GM12878 (cell line): Measurements from ENCODE around the gene KITLG.

Experiments
- ATF3 ChIP-seq: IDR thresholded peaks from 2 replicates; pipeline ENCODE4 v1.6.1; 2011; ENCODE audit warnings: low read depth, mild to moderate bottlenecking, low read length, moderate library complexity, borderline replicate concordance; ENCODE audit errors: extremely low read depth
- BMI1 ChIP-seq: fragments of 450-650 bp; IDR thresholded peaks from 2 replicates; pipeline ENCODE4 v1.6.1; 2016; ENCODE audit warnings: mild to moderate bottlenecking, moderate library complexity, borderline replicate concordance
- CTCF ChIP-seq, 3 experiments: IDR thresholded peaks in 2 of 3; conservative IDR thresholded peaks in 1 of 3; 2 replicates each; pipeline ENCODE4 v1.5.1; 2011; ENCODE audit warnings: low read depth in 3 of 3, low read length in 3 of 3, mild to moderate bottlenecking in 3 of 3, control low read depth in 2 of 3, moderate library complexity in 2 of 3, inconsistent platforms in 1 of 3, mixed read lengths in 1 of 3; ENCODE audit not compliant: control insufficient read depth in 2 of 3, insufficient read depth in 1 of 3; ENCODE audit errors: extremely low read depth in 1 of 3
- PBX3 ChIP-seq: IDR thresholded peaks from 2 replicates; pipeline ENCODE4 v1.6.1; 2011; ENCODE audit warnings: mild to moderate bottlenecking, low read depth, low read length, moderate library complexity; ENCODE audit not compliant: insufficient replicate concordance
- POLR2A ChIP-seq: IDR thresholded peaks from 2 replicates; pipeline ENCODE4 v1.6.1; 2011; ENCODE audit warnings: low read depth, mild to moderate bottlenecking, low read length
- SMAD1 ChIP-seq: fragments of 450-650 bp; IDR thresholded peaks from 2 replicates; pipeline ENCODE4 v1.6.1; 2018; ENCODE audit warnings: mild to moderate bottlenecking, low read depth; ENCODE audit not compliant: partially characterized antibody
- SMC3 ChIP-seq: IDR thresholded peaks from 2 replicates; pipeline ENCODE4 v1.6.1; 2011; ENCODE audit warnings: low read length, improper control_type of control experiment, borderline replicate concordance
- TCF7 ChIP-seq: IDR thresholded peaks from 2 replicates; pipeline ENCODE4 v1.6.1; 2014; ENCODE audit warnings: antibody characterized with exemption, borderline replicate concordance

GRCh38 chr12:88510843-88511242 lies 69.4 kb downstream of the KITLG start:
- TF ChIP-seq BMI1 (no peak), SMC3 (no peak), ATF3 (no peak), SMAD1 (no peak), TCF7 (no peak), PBX3 (no peak), POLR2A (no peak), CTCF (IDR thresholded peaks at IDR 0.05 in 2 of 3, conservative IDR thresholded peaks at IDR 0.05 in 1 of 3; ENCODE audit: control insufficient read depth in 2 of 3, extremely low read depth in 1 of 3, insufficient read depth in 1 of 3, low read depth in 3 of 3, low read length in 3 of 3) (no peak)
